Measurements from ENCODE around the gene AP4S1. TPM values are rescaled to one million over a fixed set of nuclear protein-coding genes. Genes with fewer than 3 reads are reported as not detected.
"Not testable (repeated sequence)": the region's sequence is repeated elsewhere in the genome, so short reads cannot be mapped to it uniquely, and the experiment has no call there.

Gene AP4S1
- total and polyA plus RNA-seq, 12 donors, result 4.4 to 20.6 (median 7.3) TPM

- no peak overlapping the region for H3K27ac ChIP-seq
- no peaks in the 10 kb centered on the region for H3K27me3 ChIP-seq
- DNase-seq, result no peak
- intact Hi-C loops (cut with DNase I), result no loop called here
- no peaks in the 10 kb centered on the region for H3K36me3 ChIP-seq (replicated peaks in 1 of 2)
- no peaks in the 10 kb centered on the region for H3K9me3 ChIP-seq (replicated peaks in 1 of 3)
- H3K4me1 ChIP-seq (replicated peaks in 1 of 2), result no peaks in the 10 kb centered on the region
- WGBS, 4 donors, result 91 to 98% (median 97%) methylated on average over 7 to 8 of the region's 8 CpGs
- no peak for TF ChIP-seq CTCF (IDR thresholded peaks at IDR 0.05)
- TF ChIP-seq POLR2A (IDR thresholded peaks at IDR 0.05), result no peak
- H3K4me3 ChIP-seq, result no peak overlapping the region
Measured at GRCh38 chr14:31045501-31046080, 20.1 kb downstream of the AP4S1 start.

- no peak overlapping the region for H3K27ac ChIP-seq
- H3K4me3 ChIP-seq, result no peak overlapping the region
- TF ChIP-seq POLR2A (IDR thresholded peaks at IDR 0.05), result no peak
- no peak for TF ChIP-seq CTCF (IDR thresholded peaks at IDR 0.05)
- intact Hi-C loops (cut with DNase I), result no loop called here
- H3K4me1 ChIP-seq (replicated peaks in 1 of 2), result no peaks in the 10 kb centered on the region
- no peaks in the 10 kb centered on the region for H3K36me3 ChIP-seq (replicated peaks in 1 of 2)
- no peaks in the 10 kb centered on the region for H3K9me3 ChIP-seq (replicated peaks in 1 of 3)
- no peak for DNase-seq
- 91 to 98% (median 94%) methylated on average over 9 to 10 of the region's 10 CpGs for whole genome bisulfite sequencing, 4 donors
- H3K27me3 ChIP-seq, result no peaks in the 10 kb centered on the region
Measured at GRCh38 chr14:31047503-31047902, 22.1 kb downstream of the AP4S1 start.

GRCh38 chr14:31051023-31051422 lies 25.6 kb downstream of the AP4S1 start:
- Histone ChIP-seq H3K27me3 (no peaks in the 10 kb centered on the region), H3K4me1 (replicated peaks in 1 of 2) (peaks cover 5 to 10% of the 10 kb centered on the region in 2 donors), H3K27ac (no peak overlapping the region), H3K4me3 (no peak overlapping the region), H3K36me3 (replicated peaks in 1 of 2) (no peaks in the 10 kb centered on the region), H3K9me3 (replicated peaks in 1 of 3) (no peaks in the 10 kb centered on the region)
- intact Hi-C loops (cut with DNase I), result no loop called here
- TF ChIP-seq CTCF (IDR thresholded peaks at IDR 0.05) (no peak), POLR2A (IDR thresholded peaks at IDR 0.05) (no peak)
- 87 to 95% (median 91%) methylated on average over 7 of the region's 7 CpGs for whole genome bisulfite sequencing, 4 donors
- DNase-seq, result no peak

GRCh38 chr14:31051511-31051910 lies 26.1 kb downstream of the AP4S1 start:
- Histone ChIP-seq H3K36me3 (replicated peaks in 1 of 2) (no peaks in the 10 kb centered on the region), H3K27me3 (no peaks in the 10 kb centered on the region), H3K27ac (no peak overlapping the region), H3K4me1 (replicated peaks in 1 of 2) (peaks cover 5 to 10% of the 10 kb centered on the region in 2 donors), H3K9me3 (replicated peaks in 1 of 3) (no peaks in the 10 kb centered on the region), H3K4me3 (no peak overlapping the region)
- intact Hi-C loops (cut with DNase I), result no loop called here
- no peak for DNase-seq
- WGBS, 4 donors, result 69 to 83% (median 71%) methylated on average over 4 of the region's 4 CpGs
- TF ChIP-seq CTCF (IDR thresholded peaks at IDR 0.05), result no peak
- TF ChIP-seq POLR2A (IDR thresholded peaks at IDR 0.05), result no peak

- H3K27me3 ChIP-seq; H3K4me1 ChIP-seq (replicated peaks in 1 of 2); intact Hi-C loops (cut with DNase I); H3K4me3 ChIP-seq; H3K9me3 ChIP-seq (replicated peaks in 1 of 3); H3K36me3 ChIP-seq (replicated peaks in 1 of 2): not testable (repeated sequence)
- 52 to 58% (median 56%) methylated on average over 9 of the region's 9 CpGs for WGBS, 4 donors
- peak overlapping the region in 2 of 5 donors; percentile 30 to 49 for H3K27ac ChIP-seq
- peak; percentile 51 to 81 (median 69) for DNase-seq
Measured at GRCh38 chr14:31052905-31053586, 27.6 kb downstream of the AP4S1 start.
